SU-DHL-6 (cell line): ENCODE measurements around the gene HOMER3.

Source experiments
- H2AFZ ChIP-seq: fragments of 200-600 bp; sonication (generic); 2 replicates; pipeline ENCODE4 v1.6.1; 2014; ENCODE audit warnings: low read depth, mild to moderate bottlenecking, moderate library complexity, mixed read lengths, antibody characterized with exemption, low read length; ENCODE audit not compliant: severe bottlenecking
- H3F3A ChIP-seq: fragments of 200-600 bp; shearing (Covaris generic); 2 replicates; pipeline ENCODE4 v1.6.0; 2016; ENCODE audit warnings: antibody characterized with exemption, mild to moderate bottlenecking; ENCODE audit not compliant: insufficient read depth
- H3K27ac ChIP-seq: fragments of 200-600 bp; sonication (generic); 2 replicates; pipeline ENCODE4 v1.5.1; 2016; ENCODE audit warnings: low read depth, mild to moderate bottlenecking, low read length, moderate library complexity, mixed read lengths
- H3K27me3 ChIP-seq: fragments of 200-600 bp; sonication (generic), shearing (Covaris generic); 2 replicates; pipeline ENCODE4 v1.6.0; 2014; ENCODE audit warnings: mild to moderate bottlenecking, low read length
- H3K36me3 ChIP-seq: fragments of 200-600 bp; sonication (generic); 2 replicates; pipeline ENCODE4 v1.6.1; 2014; ENCODE audit warnings: mild to moderate bottlenecking, low read length, mixed read lengths
- H3K4me2 ChIP-seq: fragments of 300-600, 200-600 bp; shearing (Covaris generic), sonication (generic); 2 replicates; pipeline ENCODE4 v1.6.0; 2014; ENCODE audit warnings: low read length, low read depth, mild to moderate bottlenecking; ENCODE audit not compliant: poor library complexity, severe bottlenecking
- H3K4me3 ChIP-seq: fragments of 200-600 bp; sonication (generic); 2 replicates; pipeline ENCODE4 v1.5.1; 2014; ENCODE audit warnings: antibody characterized with exemption, low read length, mild to moderate bottlenecking, mixed read lengths; ENCODE audit not compliant: insufficient read depth, poor library complexity, severe bottlenecking
- H3K79me2 ChIP-seq: fragments of 200-600 bp; sonication (generic); 2 replicates; pipeline ENCODE4 v1.6.1; 2014; ENCODE audit warnings: mild to moderate bottlenecking, low read length, moderate library complexity; ENCODE audit not compliant: insufficient read depth
- H3K9ac ChIP-seq: fragments of 200-600 bp; sonication (generic); 2 replicates; pipeline ENCODE4 v1.7.0; 2014; ENCODE audit warnings: mild to moderate bottlenecking, low read length
- H3K9me2 ChIP-seq: fragments of 200-600 bp; sonication (generic); replicated peaks from 2 replicates; pipeline ENCODE4 v1.6.1; 2014; ENCODE audit warnings: low read length; ENCODE audit not compliant: insufficient read depth
- H3K9me3 ChIP-seq: fragments of 200-600 bp; sonication (generic); 2 replicates; pipeline ENCODE4 v1.6.1; 2014; ENCODE audit warnings: low read length, mixed read lengths; ENCODE audit not compliant: insufficient read depth
- H4K20me1 ChIP-seq: fragments of 200-600 bp; sonication (generic); 2 replicates; pipeline ENCODE4 v1.6.1; 2014; ENCODE audit warnings: low read depth, mild to moderate bottlenecking, antibody characterized with exemption, low read length, moderate library complexity, mixed read lengths
- EZH2phosphoT487 ChIP-seq: fragments of 200-600 bp; sonication (generic), shearing (Covaris generic); conservative IDR thresholded peaks from 2 replicates; pipeline ENCODE4 v1.6.1; 2018; ENCODE audit warnings: mild to moderate bottlenecking, antibody characterized with exemption, low read length, moderate library complexity, mixed read lengths
- TF ChIP-seq, protein P1 (sequence below): fragments of 200-600 bp; sonication (generic); IDR thresholded peaks from one replicate; pipeline ENCODE4 v1.5.1; 2017; ENCODE audit warnings: antibody characterized with exemption, mild to moderate bottlenecking, low read length, moderate library complexity; ENCODE audit not compliant: insufficient read depth, poor library complexity, severe bottlenecking

HOMER3 gene

DNA sequence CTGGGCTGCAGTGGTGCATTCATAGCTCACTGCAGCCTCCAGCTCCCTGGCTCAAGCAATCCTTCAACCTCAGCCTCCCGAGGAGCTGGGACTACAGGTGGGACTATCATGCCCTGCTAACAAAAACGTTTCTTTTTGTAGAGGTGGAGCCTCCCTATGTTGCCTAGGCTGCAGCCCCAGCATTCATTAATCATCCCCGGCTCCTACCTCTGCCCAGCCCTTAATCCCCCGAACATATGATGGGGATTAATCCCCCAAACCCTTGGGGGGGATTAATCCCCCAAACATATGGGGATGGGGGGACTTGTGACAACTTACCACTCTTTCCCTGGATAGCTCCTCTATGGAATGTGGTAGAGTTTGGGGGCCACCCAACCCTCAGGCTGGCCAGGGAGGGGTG is 46.4 kb upstream of the HOMER3 start:
- H3F3A ChIP-seq = no peaks in the 10 kb centered on the region
- H3K27ac ChIP-seq = no peak overlapping the region
- TF ChIP-seq, protein P1, sequence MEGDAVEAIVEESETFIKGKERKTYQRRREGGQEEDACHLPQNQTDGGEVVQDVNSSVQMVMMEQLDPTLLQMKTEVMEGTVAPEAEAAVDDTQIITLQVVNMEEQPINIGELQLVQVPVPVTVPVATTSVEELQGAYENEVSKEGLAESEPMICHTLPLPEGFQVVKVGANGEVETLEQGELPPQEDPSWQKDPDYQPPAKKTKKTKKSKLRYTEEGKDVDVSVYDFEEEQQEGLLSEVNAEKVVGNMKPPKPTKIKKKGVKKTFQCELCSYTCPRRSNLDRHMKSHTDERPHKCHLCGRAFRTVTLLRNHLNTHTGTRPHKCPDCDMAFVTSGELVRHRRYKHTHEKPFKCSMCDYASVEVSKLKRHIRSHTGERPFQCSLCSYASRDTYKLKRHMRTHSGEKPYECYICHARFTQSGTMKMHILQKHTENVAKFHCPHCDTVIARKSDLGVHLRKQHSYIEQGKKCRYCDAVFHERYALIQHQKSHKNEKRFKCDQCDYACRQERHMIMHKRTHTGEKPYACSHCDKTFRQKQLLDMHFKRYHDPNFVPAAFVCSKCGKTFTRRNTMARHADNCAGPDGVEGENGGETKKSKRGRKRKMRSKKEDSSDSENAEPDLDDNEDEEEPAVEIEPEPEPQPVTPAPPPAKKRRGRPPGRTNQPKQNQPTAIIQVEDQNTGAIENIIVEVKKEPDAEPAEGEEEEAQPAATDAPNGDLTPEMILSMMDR = no peak
- TF ChIP-seq EZH2phosphoT487 = no peak
- H3K4me3 ChIP-seq = no peak overlapping the region
- no peaks in the 10 kb centered on the region for H3K9me2 ChIP-seq
- no peaks in the 10 kb centered on the region for H3K9me3 ChIP-seq
- H3K36me3 ChIP-seq = no peaks in the 10 kb centered on the region
- no peaks in the 10 kb centered on the region for H3K27me3 ChIP-seq
- H3K4me2 ChIP-seq = no peak overlapping the region
- no peaks in the 10 kb centered on the region for H4K20me1 ChIP-seq
- no peak overlapping the region for H2AFZ ChIP-seq
- H3K79me2 ChIP-seq = no peaks in the 10 kb centered on the region
- no peak overlapping the region for H3K9ac ChIP-seq

DNA sequence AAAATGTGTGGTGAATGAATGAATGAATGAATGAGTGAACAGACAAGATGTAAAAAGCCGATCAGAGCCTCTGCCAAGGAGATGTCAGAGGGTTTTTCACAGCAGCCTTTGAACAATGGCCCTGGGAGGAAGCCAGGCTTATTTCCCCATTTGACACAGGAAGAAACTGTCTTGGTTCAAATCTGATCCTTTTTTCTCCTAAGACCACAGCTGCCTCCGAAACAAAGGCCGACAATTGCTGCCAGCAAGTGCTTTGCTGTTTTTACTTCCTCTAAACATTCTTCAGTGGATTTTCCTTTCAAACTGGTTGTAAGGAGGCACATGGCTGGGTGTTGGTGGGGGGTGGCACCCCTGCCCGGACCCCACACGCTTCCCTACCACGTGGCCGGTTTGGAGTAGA is 44.2 kb upstream of the HOMER3 start:
- H3K9ac ChIP-seq = no peak overlapping the region
- H4K20me1 ChIP-seq = no peaks in the 10 kb centered on the region
- no peaks in the 10 kb centered on the region for H3F3A ChIP-seq
- H3K4me2 ChIP-seq = no peak overlapping the region
- TF ChIP-seq EZH2phosphoT487 = no peak
- TF ChIP-seq, protein P1 = no peak
- H3K36me3 ChIP-seq = no peaks in the 10 kb centered on the region
- H3K4me3 ChIP-seq = no peak overlapping the region
- no peak overlapping the region for H2AFZ ChIP-seq
- no peaks in the 10 kb centered on the region for H3K9me3 ChIP-seq
- no peaks in the 10 kb centered on the region for H3K9me2 ChIP-seq
- H3K79me2 ChIP-seq = no peaks in the 10 kb centered on the region
- no peak overlapping the region for H3K27ac ChIP-seq
- H3K27me3 ChIP-seq = no peaks in the 10 kb centered on the region

GRCh38 chr19:18984251-18984650 is 43.2 kb upstream of the HOMER3 start:
- no peaks in the 10 kb centered on the region for H3K9me3 ChIP-seq
- H3K27me3 ChIP-seq = no peaks in the 10 kb centered on the region
- no peak overlapping the region for H2AFZ ChIP-seq
- no peak overlapping the region for H3K4me2 ChIP-seq
- H3K79me2 ChIP-seq = no peaks in the 10 kb centered on the region
- no peak overlapping the region for H3K9ac ChIP-seq
- no peak for TF ChIP-seq EZH2phosphoT487
- TF ChIP-seq, protein P1 = no peak
- no peak overlapping the region for H3K27ac ChIP-seq
- H3F3A ChIP-seq = no peaks in the 10 kb centered on the region
- H4K20me1 ChIP-seq = no peaks in the 10 kb centered on the region
- no peak overlapping the region for H3K4me3 ChIP-seq
- H3K36me3 ChIP-seq = no peaks in the 10 kb centered on the region
- H3K9me2 ChIP-seq = no peaks in the 10 kb centered on the region

DNA sequence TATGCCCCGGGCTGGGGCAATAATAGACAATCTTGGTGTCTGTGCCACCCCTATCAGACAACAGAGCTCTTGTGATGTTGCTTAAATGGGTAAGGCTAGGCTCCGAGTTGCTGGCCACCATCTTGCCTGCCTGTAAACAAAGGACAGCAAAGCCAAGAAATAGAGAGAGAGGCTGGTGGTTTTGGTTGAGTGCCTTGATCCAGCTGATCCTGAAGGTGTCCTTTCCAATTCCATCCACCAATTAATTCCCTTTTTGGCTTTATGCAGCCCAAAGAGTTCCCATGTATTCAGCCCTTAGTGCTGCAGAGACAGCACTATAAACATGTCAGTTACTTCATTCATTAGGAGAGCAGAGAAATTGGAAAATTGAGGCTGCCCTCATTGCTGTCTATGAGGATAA is 41.7 kb upstream of the HOMER3 start:
- H3F3A ChIP-seq = no peaks in the 10 kb centered on the region
- H3K9me3 ChIP-seq = no peaks in the 10 kb centered on the region
- no peak for TF ChIP-seq EZH2phosphoT487
- TF ChIP-seq, protein P1 = no peak
- no peaks in the 10 kb centered on the region for H3K27me3 ChIP-seq
- no peak overlapping the region for H2AFZ ChIP-seq
- no peaks in the 10 kb centered on the region for H3K79me2 ChIP-seq
- no peaks in the 10 kb centered on the region for H4K20me1 ChIP-seq
- no peak overlapping the region for H3K4me3 ChIP-seq
- H3K9ac ChIP-seq = no peak overlapping the region
- H3K36me3 ChIP-seq = no peaks in the 10 kb centered on the region
- no peak overlapping the region for H3K27ac ChIP-seq
- H3K4me2 ChIP-seq = no peak overlapping the region
- H3K9me2 ChIP-seq = no peaks in the 10 kb centered on the region
